Hematopoietic multipotent progenitor cell treated with erythropoietin and hydrocortisone succinate and interleukin-3 and kit ligand, for 15 days (in vitro differentiated cells): ENCODE results near the gene CABCOCO1.

Source experiments
- DNase-seq: peaks from one replicate; pipeline ENCODE4 v3.0.0-alpha.2; 2015; ENCODE audit warnings: low spot score

Gene CABCOCO1

GRCh38 chr10:61757001-61757400 is 94.3 kb downstream of the CABCOCO1 start:
- no peak for DNase-seq

GRCh38 chr10:61757525-61758397 is 95.0 kb downstream of the CABCOCO1 start:
- no peak for DNase-seq

- no peak for DNase-seq
These were observed 95.7 kb downstream of the CABCOCO1 start for GRCh38 chr10:61758433-61758832.

- DNase-seq = no peak
These were observed 97.0 kb downstream of the CABCOCO1 start for GRCh38 chr10:61759751-61760150.

GRCh38 chr10:61760943-61761824 is 98.5 kb downstream of the CABCOCO1 start:
- no peak for DNase-seq

GRCh38 chr10:61761825-61762217 is 99.1 kb downstream of the CABCOCO1 start:
- DNase-seq = no peak

GRCh38 chr10:61763778-61764177 is 101.0 kb downstream of the CABCOCO1 start:
- DNase-seq = no peak

GRCh38 chr10:61764486-61764885 is 101.8 kb downstream of the CABCOCO1 start:
- DNase-seq = no peak

GRCh38 chr10:61765176-61766087 is 102.7 kb downstream of the CABCOCO1 start:
- DNase-seq = peak; percentile 45

- no peak for DNase-seq
These were observed 104.2 kb downstream of the CABCOCO1 start for GRCh38 chr10:61766927-61767326.

- DNase-seq = no peak
These were observed 111.3 kb downstream of the CABCOCO1 start for GRCh38 chr10:61774031-61774430.

GRCh38 chr10:61775111-61775510 is 112.4 kb downstream of the CABCOCO1 start:
- DNase-seq = no peak

- DNase-seq = no peak
These were observed 114.0 kb downstream of the CABCOCO1 start for GRCh38 chr10:61776615-61777266.

- peak; percentile 10 for DNase-seq
These were observed 115.4 kb downstream of the CABCOCO1 start for GRCh38 chr10:61778137-61778536.

GRCh38 chr10:61779276-61779675 is 116.5 kb downstream of the CABCOCO1 start:
- no peak for DNase-seq

- peak; percentile 63 for DNase-seq
These were observed 117.4 kb downstream of the CABCOCO1 start for GRCh38 chr10:61779950-61780659.

- DNase-seq = no peak
These were observed 118.0 kb downstream of the CABCOCO1 start for GRCh38 chr10:61780732-61781131.

GRCh38 chr10:61781969-61782403 is 119.3 kb downstream of the CABCOCO1 start:
- DNase-seq = no peak

- DNase-seq = no peak
These were observed 121.8 kb downstream of the CABCOCO1 start for GRCh38 chr10:61784354-61785133.
